Measurements from ENCODE around the gene USP2.
A peak's percentile ranks its signal among the peaks of the same experiment; 100 is the strongest.

The USP2 gene

GRCh38 chr11:119372260-119373058 is 9.0 kb downstream of the USP2 start:
- TF ChIP-seq, protein P1, sequence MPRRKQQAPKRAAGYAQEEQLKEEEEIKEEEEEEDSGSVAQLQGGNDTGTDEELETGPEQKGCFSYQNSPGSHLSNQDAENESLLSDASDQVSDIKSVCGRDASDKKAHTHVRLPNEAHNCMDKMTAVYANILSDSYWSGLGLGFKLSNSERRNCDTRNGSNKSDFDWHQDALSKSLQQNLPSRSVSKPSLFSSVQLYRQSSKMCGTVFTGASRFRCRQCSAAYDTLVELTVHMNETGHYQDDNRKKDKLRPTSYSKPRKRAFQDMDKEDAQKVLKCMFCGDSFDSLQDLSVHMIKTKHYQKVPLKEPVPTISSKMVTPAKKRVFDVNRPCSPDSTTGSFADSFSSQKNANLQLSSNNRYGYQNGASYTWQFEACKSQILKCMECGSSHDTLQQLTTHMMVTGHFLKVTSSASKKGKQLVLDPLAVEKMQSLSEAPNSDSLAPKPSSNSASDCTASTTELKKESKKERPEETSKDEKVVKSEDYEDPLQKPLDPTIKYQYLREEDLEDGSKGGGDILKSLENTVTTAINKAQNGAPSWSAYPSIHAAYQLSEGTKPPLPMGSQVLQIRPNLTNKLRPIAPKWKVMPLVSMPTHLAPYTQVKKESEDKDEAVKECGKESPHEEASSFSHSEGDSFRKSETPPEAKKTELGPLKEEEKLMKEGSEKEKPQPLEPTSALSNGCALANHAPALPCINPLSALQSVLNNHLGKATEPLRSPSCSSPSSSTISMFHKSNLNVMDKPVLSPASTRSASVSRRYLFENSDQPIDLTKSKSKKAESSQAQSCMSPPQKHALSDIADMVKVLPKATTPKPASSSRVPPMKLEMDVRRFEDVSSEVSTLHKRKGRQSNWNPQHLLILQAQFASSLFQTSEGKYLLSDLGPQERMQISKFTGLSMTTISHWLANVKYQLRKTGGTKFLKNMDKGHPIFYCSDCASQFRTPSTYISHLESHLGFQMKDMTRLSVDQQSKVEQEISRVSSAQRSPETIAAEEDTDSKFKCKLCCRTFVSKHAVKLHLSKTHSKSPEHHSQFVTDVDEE (CRISPR knock-in tag; IDR thresholded peaks at IDR 0.05) = no peak
- ATAC-seq = no peak

- TF ChIP-seq TCF4 (CRISPR knock-in tag; IDR thresholded peaks at IDR 0.05; ENCODE audit: borderline replicate concordance) = no peak
- no peak for TF ChIP-seq GLIS3 (CRISPR knock-in tag; IDR thresholded peaks at IDR 0.05)
- TF ChIP-seq RARB (CRISPR knock-in tag; IDR thresholded peaks at IDR 0.05) = no peak
- TF ChIP-seq ZFP3 (CRISPR knock-in tag; IDR thresholded peaks at IDR 0.05) = no peak
- TF ChIP-seq PATZ1 (CRISPR knock-in tag; IDR thresholded peaks at IDR 0.05; ENCODE audit: borderline replicate concordance) = no peak
- TF ChIP-seq CSDC2 (CRISPR knock-in tag; IDR thresholded peaks at IDR 0.05) = no peak
- TF ChIP-seq CSRNP3 (CRISPR knock-in tag; IDR thresholded peaks at IDR 0.05) = no peak
- TF ChIP-seq ZC3H10 (CRISPR knock-in tag; IDR thresholded peaks at IDR 0.05) = no peak
- TF ChIP-seq, protein P1 (CRISPR knock-in tag; IDR thresholded peaks at IDR 0.05) = no peak
- TF ChIP-seq ESRRG (CRISPR knock-in tag; IDR thresholded peaks at IDR 0.05) = no peak
- no peak for TF ChIP-seq ZNF8 (CRISPR knock-in tag; IDR thresholded peaks at IDR 0.05)
- no peak for TF ChIP-seq BACH2 (CRISPR knock-in tag; IDR thresholded peaks at IDR 0.05; ENCODE audit: borderline replicate concordance)
- no peak for TF ChIP-seq SNAI2 (CRISPR knock-in tag; IDR thresholded peaks at IDR 0.05)
- no peak for TF ChIP-seq ZFP30 (CRISPR knock-in tag; IDR thresholded peaks at IDR 0.05)
- ATAC-seq = 0 out of 3 replicates have a peak, but pooled peaks have one; percentile 6
Observed at GRCh38 chr11:119371778-119372182, 9.7 kb downstream of the USP2 start.

DNA sequence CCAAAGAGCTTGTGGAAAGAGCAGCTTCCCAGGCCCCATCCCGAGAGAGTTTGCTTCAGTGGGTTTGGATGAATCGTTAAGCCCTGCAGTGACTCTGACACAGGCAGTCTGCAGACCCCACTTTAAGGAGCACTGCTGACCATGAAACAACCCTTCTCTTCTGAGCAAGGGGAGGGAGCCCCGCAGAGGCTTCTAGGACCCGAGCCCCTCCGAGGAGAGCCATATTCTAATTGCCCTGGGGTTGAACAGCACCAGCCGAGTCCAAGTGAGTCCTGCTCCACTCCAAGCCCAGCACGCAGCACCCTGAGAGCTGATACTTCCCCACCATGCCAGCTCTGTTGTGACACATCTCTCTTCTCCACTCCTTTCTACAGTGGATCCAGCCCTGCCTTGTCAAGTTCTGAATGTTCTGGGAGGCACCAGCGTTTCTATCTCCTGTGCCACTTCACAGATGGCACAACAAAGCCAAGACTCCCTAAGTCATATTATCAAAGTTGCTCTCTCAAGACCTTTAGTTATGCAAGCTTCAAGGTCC is 10.4 kb downstream of the USP2 start:
- TF ChIP-seq ZNF8 (CRISPR knock-in tag; IDR thresholded peaks at IDR 0.05) = no peak
- TF ChIP-seq RARB (CRISPR knock-in tag; IDR thresholded peaks at IDR 0.05) = no peak
- TF ChIP-seq ZNF70 (CRISPR knock-in tag; IDR thresholded peaks at IDR 0.05) = no peak
- ATAC-seq = no peak

DNA sequence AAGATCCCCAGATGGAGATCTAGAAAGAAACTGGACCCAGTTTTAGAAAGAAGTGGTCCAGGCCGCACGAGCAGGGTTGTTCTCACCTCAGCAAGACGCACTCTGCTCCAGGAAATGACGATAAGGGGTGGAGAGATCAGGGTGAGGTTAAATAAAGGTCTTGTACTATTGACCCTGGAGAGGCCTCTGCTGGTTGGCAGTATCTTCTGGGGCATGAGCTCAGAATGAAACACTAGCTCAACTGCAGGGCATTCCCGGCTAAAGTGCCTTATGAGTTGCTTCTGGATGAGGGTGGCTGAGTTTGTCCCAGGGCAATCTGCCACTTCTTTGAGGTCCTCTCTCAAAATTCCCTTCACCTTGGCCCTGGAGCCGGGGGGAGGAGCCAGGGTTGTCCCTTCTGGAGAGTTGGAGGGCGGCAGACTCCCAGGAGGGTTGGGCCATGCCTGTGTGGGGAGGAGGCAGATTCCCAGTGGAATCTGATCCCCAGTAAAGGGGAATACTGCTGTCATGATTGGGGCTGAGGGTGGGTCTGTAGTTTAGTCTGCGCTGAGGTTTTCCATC is 10.9 kb downstream of the USP2 start:
- no peak for ATAC-seq
- TF ChIP-seq, protein P2, sequence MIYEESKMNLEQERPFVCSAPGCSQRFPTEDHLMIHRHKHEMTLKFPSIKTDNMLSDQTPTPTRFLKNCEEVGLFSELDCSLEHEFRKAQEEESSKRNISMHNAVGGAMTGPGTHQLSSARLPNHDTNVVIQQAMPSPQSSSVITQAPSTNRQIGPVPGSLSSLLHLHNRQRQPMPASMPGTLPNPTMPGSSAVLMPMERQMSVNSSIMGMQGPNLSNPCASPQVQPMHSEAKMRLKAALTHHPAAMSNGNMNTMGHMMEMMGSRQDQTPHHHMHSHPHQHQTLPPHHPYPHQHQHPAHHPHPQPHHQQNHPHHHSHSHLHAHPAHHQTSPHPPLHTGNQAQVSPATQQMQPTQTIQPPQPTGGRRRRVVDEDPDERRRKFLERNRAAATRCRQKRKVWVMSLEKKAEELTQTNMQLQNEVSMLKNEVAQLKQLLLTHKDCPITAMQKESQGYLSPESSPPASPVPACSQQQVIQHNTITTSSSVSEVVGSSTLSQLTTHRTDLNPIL (CRISPR knock-in tag; IDR thresholded peaks at IDR 0.05; ENCODE audit: low read depth) = no peak
- TF ChIP-seq CSDC2 (CRISPR knock-in tag; IDR thresholded peaks at IDR 0.05) (no peak), PATZ1 (CRISPR knock-in tag; IDR thresholded peaks at IDR 0.05; ENCODE audit: borderline replicate concordance) (no peak), BACH2 (CRISPR knock-in tag; IDR thresholded peaks at IDR 0.05; ENCODE audit: borderline replicate concordance) (no peak), TCF4 (CRISPR knock-in tag; IDR thresholded peaks at IDR 0.05; ENCODE audit: borderline replicate concordance) (no peak), OSR1 (CRISPR knock-in tag; IDR thresholded peaks at IDR 0.05) (no peak), PPARA (CRISPR knock-in tag; IDR thresholded peaks at IDR 0.05; ENCODE audit: borderline replicate concordance) (no peak), ARNTL (CRISPR knock-in tag; IDR thresholded peaks at IDR 0.05; ENCODE audit: borderline replicate concordance, low read depth) (no peak), ZNF8 (CRISPR knock-in tag; IDR thresholded peaks at IDR 0.05) (no peak), TOX (CRISPR knock-in tag; IDR thresholded peaks at IDR 0.05; ENCODE audit: borderline replicate concordance) (no peak)

All from SK-N-SH treated with all-trans-retinoic acid at 6 μM for 48 hours (cell line).